Left ventricle myocardium superior (tissue), 1 donor: ENCODE results near the gene LYPD4. TPM values are rescaled to one million over a fixed set of nuclear protein-coding genes. Genes with fewer than 3 reads are reported as not detected.
A peak's percentile ranks its signal among the peaks of the same experiment; 100 is the strongest.

Experiments used
- ATAC-seq: fragments of 200-7000 bp; cut with Tn5 transposase; one replicate; pipeline ENCODE4 v1.9.1; 2020; ENCODE audit warnings: mild to moderate bottlenecking, moderate library complexity
- DNase-seq: peaks from one replicate; pipeline ENCODE4 v3.0.0-alpha.2; 2020
- intact Hi-C: fragments of 100-400 bp; cut with micrococcal nuclease; formaldehyde crosslinking; loops from one replicate; pipeline ENCODE4 v1.11.0; 2022
- long read RNA-seq: library from polyadenylated mRNA; unstranded; transcript quantifications from one replicate; pipeline ENCODE4 v2.0.0, GENCODE V29; 2021
- total RNA-seq: library from RNA; stranded (reverse); fragmentation: NEBNext Ultra II Directional; extraction: Animal tissue kit (Norgen Biotek cat#: 25700); gene quantifications from one replicate; pipeline ENCODE4 v1.2.1, GENCODE V29; 2021
- donor health status: DM: no; HTN: yes; CAD: no; lungs with severe emphysema.

Gene LYPD4
- total RNA-seq, result not detected
- long read RNA-seq, result 0 reads

GRCh38 chr19:41844601-41845000 is at the start of gene LYPD4:
Gene LYPD4 (minus strand): TSS chr19:41844683. CDS start chr19:41839285, 5,398 bp downstream.
- no peak for ATAC-seq
- no peak for DNase-seq
- intact Hi-C loops, result no loop called here

- ATAC-seq (no peak), DNase-seq (no peak)
- intact Hi-C loops, result no loop called here
Measured at GRCh38 chr19:41893899-41894298, 49.4 kb upstream of the LYPD4 start.

- intact Hi-C loops, result no loop called here
- DNase-seq (no peak), ATAC-seq (no peak)
Measured at GRCh38 chr19:41892173-41892902, 47.9 kb upstream of the LYPD4 start.

GRCh38 chr19:41890936-41891335 is 46.5 kb upstream of the LYPD4 start:
- intact Hi-C loops, result no loop called here
- no peak for DNase-seq
- no peak for ATAC-seq

GRCh38 chr19:41889896-41890295 is 45.4 kb upstream of the LYPD4 start:
- intact Hi-C loops, result no loop called here
- DNase-seq (no peak), ATAC-seq (no peak)

GRCh38 chr19:41888926-41889325 is 44.4 kb upstream of the LYPD4 start:
- no peak for DNase-seq
- intact Hi-C loops, result no loop called here

GRCh38 chr19:41887711-41888382 is 43.4 kb upstream of the LYPD4 start:
- ATAC-seq (no peak), DNase-seq (peak; percentile 44)
- intact Hi-C loops, result no loop called here

More at GRCh38 chr19:41888926-41889325, 44.4 kb upstream of the LYPD4 start:
- no peak for ATAC-seq

GRCh38 chr19:41886761-41887710 is 42.6 kb upstream of the LYPD4 start:
- DNase-seq (no peak), ATAC-seq (no peak)
- intact Hi-C loops, result no loop called here

- intact Hi-C loops, result no loop called here
- peak; percentile 97 for DNase-seq
- ATAC-seq, result peak; percentile 97
Measured at GRCh38 chr19:41883821-41884733, 39.6 kb upstream of the LYPD4 start.

GRCh38 chr19:41883463-41883820 is 39.0 kb upstream of the LYPD4 start:
- intact Hi-C loops, result no loop called here
- DNase-seq (no peak), ATAC-seq (peak; percentile 4)

- intact Hi-C loops, result no loop called here
- DNase-seq (peak; percentile 83), ATAC-seq (peak; percentile 60)
Measured at GRCh38 chr19:41882568-41883462, 38.3 kb upstream of the LYPD4 start, which contains the start of gene ARHGEF1. Gene ARHGEF1 (plus strand): TSS chr19:41883184. CDS start chr19:41888083, 4,899 bp downstream.

GRCh38 chr19:41880329-41880708 is 35.8 kb upstream of the LYPD4 start:
- intact Hi-C loops, result no loop called here
- DNase-seq (no peak), ATAC-seq (no peak)

GRCh38 chr19:41879670-41880328 is 35.3 kb upstream of the LYPD4 start:
- DNase-seq, result no peak
- no peak for ATAC-seq
- intact Hi-C loops, result no loop called here

- intact Hi-C loops, result no loop called here
- ATAC-seq (no peak), DNase-seq (no peak)
Measured at GRCh38 chr19:41879080-41879479, 34.6 kb upstream of the LYPD4 start.

GRCh38 chr19:41877916-41878905 is 33.7 kb upstream of the LYPD4 start:
- intact Hi-C loops, result no loop called here
- no peak for ATAC-seq
- no peak for DNase-seq
